ENCODE results near the gene MSANTD2. TPM values are rescaled to one million over a fixed set of nuclear protein-coding genes. Genes with fewer than 3 reads are reported as not detected.
A peak's percentile ranks its signal among the peaks of the same experiment; 100 is the strongest.

Gene MSANTD2
- total and polyA plus RNA-seq, 2 of the 4 experiments (the other 2 are of a cell fraction): 5.0 to 6.0 TPM

- 0 out of 2 replicates have a peak overlapping the region, but pooled peaks have one; percentile 65 for H3K4ac ChIP-seq (ENCODE audit: low read depth, low read length)
- ChIA-PET POLR2A (ENCODE audit: unreplicated experiment) (no interaction called here), CTCF (interaction anchor here (1.5 kb wide), 1 partner anchor 9 kb away, joined by 3 read pairs; no protein-coding TSS in a partner anchor)
- in situ Hi-C loops (cut with MboI; ENCODE audit: low sequenced_read_pairs): no loop called here
- no peak overlapping the region for H2AK5ac ChIP-seq (ENCODE audit: low read depth, low read length)
- TF ChIP-seq, protein P1, sequence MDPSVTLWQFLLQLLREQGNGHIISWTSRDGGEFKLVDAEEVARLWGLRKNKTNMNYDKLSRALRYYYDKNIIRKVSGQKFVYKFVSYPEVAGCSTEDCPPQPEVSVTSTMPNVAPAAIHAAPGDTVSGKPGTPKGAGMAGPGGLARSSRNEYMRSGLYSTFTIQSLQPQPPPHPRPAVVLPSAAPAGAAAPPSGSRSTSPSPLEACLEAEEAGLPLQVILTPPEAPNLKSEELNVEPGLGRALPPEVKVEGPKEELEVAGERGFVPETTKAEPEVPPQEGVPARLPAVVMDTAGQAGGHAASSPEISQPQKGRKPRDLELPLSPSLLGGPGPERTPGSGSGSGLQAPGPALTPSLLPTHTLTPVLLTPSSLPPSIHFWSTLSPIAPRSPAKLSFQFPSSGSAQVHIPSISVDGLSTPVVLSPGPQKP (IDR thresholded peaks at IDR 0.05; ENCODE audit: borderline replicate concordance, low read depth, low read length): no peak
- TF ChIP-seq CHD1 (IDR thresholded peaks at IDR 0.05; ENCODE audit: low read depth, low read length): no peak
- TF ChIP-seq USF2 (IDR thresholded peaks at IDR 0.05; ENCODE audit: low read depth, low read length): no peak
- TF ChIP-seq, protein P2, sequence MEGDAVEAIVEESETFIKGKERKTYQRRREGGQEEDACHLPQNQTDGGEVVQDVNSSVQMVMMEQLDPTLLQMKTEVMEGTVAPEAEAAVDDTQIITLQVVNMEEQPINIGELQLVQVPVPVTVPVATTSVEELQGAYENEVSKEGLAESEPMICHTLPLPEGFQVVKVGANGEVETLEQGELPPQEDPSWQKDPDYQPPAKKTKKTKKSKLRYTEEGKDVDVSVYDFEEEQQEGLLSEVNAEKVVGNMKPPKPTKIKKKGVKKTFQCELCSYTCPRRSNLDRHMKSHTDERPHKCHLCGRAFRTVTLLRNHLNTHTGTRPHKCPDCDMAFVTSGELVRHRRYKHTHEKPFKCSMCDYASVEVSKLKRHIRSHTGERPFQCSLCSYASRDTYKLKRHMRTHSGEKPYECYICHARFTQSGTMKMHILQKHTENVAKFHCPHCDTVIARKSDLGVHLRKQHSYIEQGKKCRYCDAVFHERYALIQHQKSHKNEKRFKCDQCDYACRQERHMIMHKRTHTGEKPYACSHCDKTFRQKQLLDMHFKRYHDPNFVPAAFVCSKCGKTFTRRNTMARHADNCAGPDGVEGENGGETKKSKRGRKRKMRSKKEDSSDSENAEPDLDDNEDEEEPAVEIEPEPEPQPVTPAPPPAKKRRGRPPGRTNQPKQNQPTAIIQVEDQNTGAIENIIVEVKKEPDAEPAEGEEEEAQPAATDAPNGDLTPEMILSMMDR (conservative IDR thresholded peaks at IDR 0.05; ENCODE audit: low read depth, low read length): no peak
- TF ChIP-seq MAZ (IDR thresholded peaks at IDR 0.05; ENCODE audit: borderline replicate concordance, low read depth, low read length): no peak
- TF ChIP-seq BHLHE40 (IDR thresholded peaks at IDR 0.05; ENCODE audit: low read depth, low read length): no peak
- TF ChIP-seq SMC3 (IDR thresholded peaks at IDR 0.05; ENCODE audit: low read depth, low read length): no peak
- TF ChIP-seq POLR2A (IDR thresholded peaks at IDR 0.05; ENCODE audit: low read depth, low read length): no peak
- no peak for TF ChIP-seq FOS (IDR thresholded peaks at IDR 0.05; ENCODE audit: low read depth, low read length)
- no peak for TF ChIP-seq MAFK (IDR thresholded peaks at IDR 0.05; ENCODE audit: low read depth, low read length)
- no peak for TF ChIP-seq MXI1 (IDR thresholded peaks at IDR 0.05; ENCODE audit: borderline replicate concordance, low read depth, low read length)
- TF ChIP-seq RCOR1 (IDR thresholded peaks at IDR 0.05; ENCODE audit: insufficient replicate concordance, low read length): no peak
- no peak for TF ChIP-seq RFX5 (IDR thresholded peaks at IDR 0.05; ENCODE audit: low read depth, low read length)
- TF ChIP-seq CEBPB (IDR thresholded peaks at IDR 0.05; ENCODE audit: low read depth, low read length): no peak
- no peak for TF ChIP-seq RAD21 (IDR thresholded peaks at IDR 0.05; ENCODE audit: low read length)
- TF ChIP-seq NFE2L2 (IDR thresholded peaks at IDR 0.05; ENCODE audit: low read depth, low read length): no peak
- H3K18ac ChIP-seq (ENCODE audit: low read depth, low read length): no peak overlapping the region
- dilution Hi-C loops (cut with HindIII; ENCODE audit: low sequenced_read_pairs, unreplicated experiment): no loop called here
- no peak overlapping the region for H4K5ac ChIP-seq (ENCODE audit: low read depth, low read length)
- no peaks in the 10 kb centered on the region for H3K79me1 ChIP-seq (ENCODE audit: low read depth in 1 of 2, low read length in 2 of 2)
- H3K9me1 ChIP-seq (ENCODE audit: insufficient read depth, low read length): peaks cover 23% of the 10 kb centered on the region
- peaks cover 12% of the 10 kb centered on the region for H3K4me1 ChIP-seq (ENCODE audit: control insufficient read depth, insufficient read depth, low read length)
- no peaks in the 10 kb centered on the region for H4K20me1 ChIP-seq (ENCODE audit: insufficient read depth, low read length)
- no peaks in the 10 kb centered on the region; the same call in 1 of the 2 replicates for H3K27me3 ChIP-seq (ENCODE audit: control insufficient read depth, insufficient read depth, low read length)
- no peaks in the 10 kb centered on the region for H3K9me3 ChIP-seq (ENCODE audit: control insufficient read depth, insufficient read depth, low read length)
- no peak overlapping the region for H3K56ac ChIP-seq (ENCODE audit: extremely low read depth, insufficient read depth, low read length)
- H3K4me3 ChIP-seq (ENCODE audit: insufficient read depth, low read depth, low read length): no peak overlapping the region
- 0 out of 2 replicates have a peak overlapping the region, but pooled peaks have one; percentile 37 for H3K14ac ChIP-seq (replicated peaks; ENCODE audit: low read depth, low read length)
- peak overlapping the region; percentile 32; the same call in 1 of the 2 replicates for H4K91ac ChIP-seq (ENCODE audit: insufficient read depth, low read depth, low read length)
- peak overlapping the region in 1 of 2 experiments; percentile 74; a peak in 2 of 4 replicates for H4K8ac ChIP-seq (ENCODE audit: low read depth in 2 of 2, low read length in 2 of 2)
- peak overlapping the region; percentile 47; the same call in 1 of the 2 replicates for H2BK120ac ChIP-seq (ENCODE audit: low read depth, low read length)
- peak overlapping the region; percentile 85 for H2AFZ ChIP-seq (replicated peaks; ENCODE audit: low read length, poor library complexity)
- ATAC-seq (ENCODE audit: low read depth) (peak; percentile 16; the same call in 1 of the 2 replicates), DNase-seq (no peak)
- H2BK20ac ChIP-seq (ENCODE audit: low read depth, low read length): peak overlapping the region; percentile 68; the same call in 1 of the 2 replicates
- no peak overlapping the region; the same call in 2 of the 3 replicates for H2BK15ac ChIP-seq (ENCODE audit: low read depth, low read length)
- no peak overlapping the region for H3K23ac ChIP-seq (ENCODE audit: low read depth, low read length)
- H2AK9ac ChIP-seq (replicated peaks; ENCODE audit: low read depth, low read length, poor library complexity): no peak overlapping the region
- H3K36me3 ChIP-seq (ENCODE audit: control insufficient read depth, insufficient read depth, low read length): no peaks in the 10 kb centered on the region
- BruUV-seq (replicated peaks): no TSS peak
- intact Hi-C loops (cut with micrococcal nuclease): no loop called here
- no peak overlapping the region for H3K27ac ChIP-seq (ENCODE audit: insufficient read depth, low read length)
- H3K4me2 ChIP-seq (ENCODE audit: low read depth, low read length): no peak overlapping the region
- no peak overlapping the region for H3K9ac ChIP-seq (ENCODE audit: low read depth, low read length)
- H2BK5ac ChIP-seq (ENCODE audit: low read depth, low read length, poor library complexity, severe bottlenecking): no peak overlapping the region
Measured at GRCh38 chr11:124753205-124753604, 47.0 kb downstream of the MSANTD2 start.
